CD4-positive, alpha-beta T cell (primary cell): ENCODE measurements around the gene SDK1. TPM values are rescaled to one million over a fixed set of nuclear protein-coding genes. Genes with fewer than 3 reads are reported as not detected.

Experiments used
- ATAC-seq: fragments of 200-7000 bp; cut with Tn5 transposase; one replicate; pipeline ENCODE4 v1.10.0; 2022; ENCODE audit warnings: mild to moderate bottlenecking; ENCODE audit not compliant: poor library complexity
- CTCF ChIA-PET: fragments of 350-600 bp; sonication (Branson Sonifier 250); formaldehyde crosslinking; loops from one replicate; lab custom pipeline; 2021; ENCODE audit warnings: antibody characterized with exemption, inconsistent platforms; lab: Charles Lee
- POLR2A ChIA-PET: fragments of 350-600 bp; sonication (Branson Sonifier 250); formaldehyde crosslinking; loops from one replicate; lab custom pipeline; 2021; ENCODE audit warnings: antibody characterized with exemption, inconsistent platforms; lab: Charles Lee
- DNase-seq, 14 experiments: peaks; one replicate each; pipeline ENCODE4 v3.0.0-alpha.2; 2013 to 2020; ENCODE audit warnings: mixed read lengths in 2 of 14
- H3K27ac ChIP-seq, 2 donors: one replicate each; pipeline versions ENCODE4 v1.5.1 to v1.7.0; 2013; ENCODE audit warnings: low read length in 2 of 2, low read depth in 1 of 2, mild to moderate bottlenecking in 1 of 2
- H3K27me3 ChIP-seq, 2 experiments: 1 replicate in 1 of 2; 2 replicates in 1 of 2; pipeline versions ENCODE4 v1.6.1 to v1.7.0; 2013; ENCODE audit warnings: low read length in 2 of 2, control low read depth in 1 of 2, mild to moderate bottlenecking in 1 of 2, moderate library complexity in 1 of 2; ENCODE audit not compliant: insufficient read depth in 2 of 2, control insufficient read depth in 1 of 2
- H3K36me3 ChIP-seq: one replicate; pipeline ENCODE4 v1.6.1; 2013; ENCODE audit warnings: low read length, control low read depth; ENCODE audit not compliant: insufficient read depth
- H3K4me1 ChIP-seq: one replicate; pipeline ENCODE4 v1.6.1; 2013; ENCODE audit warnings: low read length, control low read depth; ENCODE audit not compliant: insufficient read depth
- H3K4me3 ChIP-seq: one replicate; pipeline ENCODE4 v1.5.1; 2013; ENCODE audit warnings: mild to moderate bottlenecking, low read length, moderate library complexity
- H3K9me3 ChIP-seq, 2 experiments: 1 replicate in 1 of 2; 2 replicates in 1 of 2; pipeline versions ENCODE4 v1.6.1 to v1.7.0; 2013; ENCODE audit warnings: low read length in 2 of 2, mild to moderate bottlenecking in 2 of 2, control low read depth in 1 of 2, moderate library complexity in 1 of 2; ENCODE audit not compliant: control insufficient read depth in 1 of 2, insufficient read depth in 1 of 2
- H3K27ac Mint-ChIP-seq: one replicate; pipeline ENCODE4 v1.8.0; 2020; ENCODE audit warnings: mixed read lengths
- H3K27me3 Mint-ChIP-seq: one replicate; pipeline ENCODE4 v1.8.0; 2021; ENCODE audit warnings: mixed read lengths
- H3K36me3 Mint-ChIP-seq: one replicate; pipeline ENCODE4 v1.8.0; 2021; ENCODE audit warnings: low read depth, mixed read lengths
- H3K4me1 Mint-ChIP-seq: one replicate; pipeline ENCODE4 v1.8.0; 2021; ENCODE audit warnings: low read depth, mixed read lengths
- H3K4me3 Mint-ChIP-seq: one replicate; pipeline ENCODE4 v1.8.0; 2020; ENCODE audit warnings: mild to moderate bottlenecking, mixed read lengths
- H3K9me3 Mint-ChIP-seq: one replicate; pipeline ENCODE4 v1.8.0; 2020; ENCODE audit warnings: mixed read lengths
- intact Hi-C, 2 experiments: fragments of 100-400 bp; cut with DNase I in 1 of 2; cut with micrococcal nuclease in 1 of 2; formaldehyde crosslinking; loops; one replicate each; pipeline versions ENCODE4 v1.15.1 to v1.9.0; 2023 to 2025; cut with DNase I, micrococcal nuclease
- total RNA-seq, 174 experiments: library from RNA in 2 of 174; stranded (reverse) in 2 of 174; gene quantifications; one replicate each; pipeline ENCODE4 v1.2.3 and lab custom pipeline; 2021 to 2026
- TF ChIP-seq, protein P1 (sequence below): fragments of 200-600 bp; IDR thresholded peaks from one replicate; pipeline ENCODE4 v1.8.0; 2022; ENCODE audit warnings: antibody characterized with exemption, mild to moderate bottlenecking

Gene SDK1
- total RNA-seq, 2 experiments from 2014 or later: 1.1 to 1.3 TPM

GRCh38 chr7:3984456-3984855 is 683.4 kb downstream of the SDK1 start:
- no peak for DNase-seq
- Mint-ChIP-seq H3K36me3 (no peaks in the 10 kb centered on the region), H3K4me1 (no peaks in the 10 kb centered on the region), H3K27ac (no peak overlapping the region), H3K9me3 (no peaks in the 10 kb centered on the region), H3K27me3 (no peaks in the 10 kb centered on the region), H3K4me3 (no peak overlapping the region)
- H3K27me3 ChIP-seq: no peaks in the 10 kb centered on the region
- H3K36me3 ChIP-seq: no peaks in the 10 kb centered on the region
- TF ChIP-seq, protein P1, sequence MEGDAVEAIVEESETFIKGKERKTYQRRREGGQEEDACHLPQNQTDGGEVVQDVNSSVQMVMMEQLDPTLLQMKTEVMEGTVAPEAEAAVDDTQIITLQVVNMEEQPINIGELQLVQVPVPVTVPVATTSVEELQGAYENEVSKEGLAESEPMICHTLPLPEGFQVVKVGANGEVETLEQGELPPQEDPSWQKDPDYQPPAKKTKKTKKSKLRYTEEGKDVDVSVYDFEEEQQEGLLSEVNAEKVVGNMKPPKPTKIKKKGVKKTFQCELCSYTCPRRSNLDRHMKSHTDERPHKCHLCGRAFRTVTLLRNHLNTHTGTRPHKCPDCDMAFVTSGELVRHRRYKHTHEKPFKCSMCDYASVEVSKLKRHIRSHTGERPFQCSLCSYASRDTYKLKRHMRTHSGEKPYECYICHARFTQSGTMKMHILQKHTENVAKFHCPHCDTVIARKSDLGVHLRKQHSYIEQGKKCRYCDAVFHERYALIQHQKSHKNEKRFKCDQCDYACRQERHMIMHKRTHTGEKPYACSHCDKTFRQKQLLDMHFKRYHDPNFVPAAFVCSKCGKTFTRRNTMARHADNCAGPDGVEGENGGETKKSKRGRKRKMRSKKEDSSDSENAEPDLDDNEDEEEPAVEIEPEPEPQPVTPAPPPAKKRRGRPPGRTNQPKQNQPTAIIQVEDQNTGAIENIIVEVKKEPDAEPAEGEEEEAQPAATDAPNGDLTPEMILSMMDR: no peak
- ChIA-PET CTCF (no interaction called here), POLR2A (no interaction called here)
- H3K4me1 ChIP-seq: no peaks in the 10 kb centered on the region
- intact Hi-C loops: no loop called here
- no peak for ATAC-seq
- H3K9me3 ChIP-seq: peaks cover 0 to 6% of the 10 kb centered on the region in 2 experiments
- H3K4me3 ChIP-seq: no peak overlapping the region
- no peak overlapping the region for H3K27ac ChIP-seq

GRCh38 chr7:3986927-3987326 is 685.9 kb downstream of the SDK1 start:
- H3K9me3 Mint-ChIP-seq: no peaks in the 10 kb centered on the region
- POLR2A ChIA-PET: no interaction called here
- CTCF ChIA-PET: no interaction called here

GRCh38 chr7:3987426-3987927 is 686.4 kb downstream of the SDK1 start:
- Mint-ChIP-seq H3K4me1 (no peaks in the 10 kb centered on the region), H3K27me3 (no peaks in the 10 kb centered on the region), H3K9me3 (no peaks in the 10 kb centered on the region), H3K4me3 (no peak overlapping the region), H3K27ac (no peak overlapping the region), H3K36me3 (no peaks in the 10 kb centered on the region)
- Histone ChIP-seq H3K4me1 (no peaks in the 10 kb centered on the region), H3K27ac (no peak overlapping the region), H3K27me3 (no peaks in the 10 kb centered on the region), H3K9me3 (peaks cover 0 to 14% of the 10 kb centered on the region in 2 experiments), H3K4me3 (no peak overlapping the region), H3K36me3 (no peaks in the 10 kb centered on the region)
- ChIA-PET POLR2A (no interaction called here), CTCF (no interaction called here)
- TF ChIP-seq, protein P1: no peak
- intact Hi-C loops: no loop called here
- DNase-seq: no peak
- no peak for ATAC-seq

More at GRCh38 chr7:3986927-3987326, 685.9 kb downstream of the SDK1 start:
- Mint-ChIP-seq H3K36me3 (no peaks in the 10 kb centered on the region), H3K27me3 (no peaks in the 10 kb centered on the region), H3K4me3 (no peak overlapping the region), H3K27ac (no peak overlapping the region), H3K4me1 (no peaks in the 10 kb centered on the region)
- DNase-seq: no peak
- Histone ChIP-seq H3K4me3 (no peak overlapping the region), H3K9me3 (peaks cover 0 to 14% of the 10 kb centered on the region in 2 experiments), H3K27ac (no peak overlapping the region), H3K36me3 (no peaks in the 10 kb centered on the region), H3K4me1 (no peaks in the 10 kb centered on the region), H3K27me3 (no peaks in the 10 kb centered on the region)
- TF ChIP-seq, protein P1: no peak
- ATAC-seq: no peak
- intact Hi-C loops: no loop called here
